ENCODE data around the gene SPRY4. TPM values are rescaled to one million over a fixed set of nuclear protein-coding genes. Genes with fewer than 3 reads are reported as not detected.

Gene SPRY4
- total RNA-seq, 1 donor from 2014 or later = 3.3 TPM

Small RNAs within 50 kb of the gene (small RNA-seq; reads per million reads assigned to genes)
- gene RF02038 (not detected), gene RF02039 (not detected)

Other genes with a start within 250 kb of the SPRY4 start
- 134 TPM for gene NDFIP1, start 216.2 kb downstream of the SPRY4 start, total RNA-seq

Data from occipital lobe (tissue), 2 donors.